Measurements from ENCODE around the gene RAB40AL.

Gene RAB40AL

GRCh38 chrX:102979536-102979935 lies 42.5 kb downstream of the RAB40AL start:
- FAIRE-seq, result no peak
- no peak for DNase-seq (ENCODE audit: low spot score)

DNA sequence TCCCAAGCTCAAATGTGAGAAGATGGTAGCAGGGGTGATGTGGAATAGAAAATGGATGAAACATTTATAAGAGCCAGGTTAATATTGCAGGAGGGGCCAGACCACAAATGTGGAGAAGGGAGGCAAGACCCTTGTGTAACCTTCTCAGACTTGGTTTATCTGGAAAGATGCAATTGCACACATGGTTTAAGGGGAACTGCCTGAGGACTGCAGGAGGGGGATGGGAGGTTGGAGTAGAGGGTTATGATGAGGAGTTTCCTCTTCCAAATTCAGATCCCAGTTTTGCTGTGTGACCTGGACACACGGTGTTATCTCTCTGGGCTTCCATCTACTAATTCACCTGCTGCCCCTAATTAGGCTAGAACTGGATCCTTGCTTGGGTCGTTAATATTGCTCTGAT lies 46.1 kb downstream of the RAB40AL start:
- DNase-seq (ENCODE audit: low spot score) (no peak), FAIRE-seq (no peak)

DNA sequence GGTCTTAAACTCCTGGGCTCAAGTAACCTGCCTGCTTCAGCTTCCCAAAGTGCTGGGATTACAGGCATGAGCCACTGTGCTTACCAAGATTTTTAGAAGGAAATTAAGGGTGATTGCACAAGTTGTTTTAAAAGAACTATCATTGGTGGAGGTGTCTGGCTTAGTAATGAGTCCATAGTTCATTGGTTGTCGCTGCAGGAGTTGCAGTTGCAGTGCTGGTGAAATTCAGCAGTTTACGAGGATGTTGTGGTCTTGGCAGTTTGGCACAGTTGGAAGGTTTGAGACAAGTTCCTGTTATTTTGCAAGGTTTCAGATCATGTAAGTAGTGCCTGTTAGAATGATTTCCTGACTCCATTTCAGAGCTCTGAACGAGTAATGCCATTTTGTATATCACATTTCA lies 48.1 kb downstream of the RAB40AL start:
- FAIRE-seq (no peak), DNase-seq (ENCODE audit: low spot score) (no peak)

Measured in urothelium cell line (cell line).